GM19193 (cell line): ENCODE measurements around the gene INPP5A.

Experiments used
- POLR2A ChIP-seq: IDR thresholded peaks from 4 replicates; pipeline ENCODE4 v1.6.1; 2011; ENCODE audit not compliant: insufficient read depth, insufficient read length; ENCODE audit errors: extremely low read depth

Gene INPP5A, protein sequence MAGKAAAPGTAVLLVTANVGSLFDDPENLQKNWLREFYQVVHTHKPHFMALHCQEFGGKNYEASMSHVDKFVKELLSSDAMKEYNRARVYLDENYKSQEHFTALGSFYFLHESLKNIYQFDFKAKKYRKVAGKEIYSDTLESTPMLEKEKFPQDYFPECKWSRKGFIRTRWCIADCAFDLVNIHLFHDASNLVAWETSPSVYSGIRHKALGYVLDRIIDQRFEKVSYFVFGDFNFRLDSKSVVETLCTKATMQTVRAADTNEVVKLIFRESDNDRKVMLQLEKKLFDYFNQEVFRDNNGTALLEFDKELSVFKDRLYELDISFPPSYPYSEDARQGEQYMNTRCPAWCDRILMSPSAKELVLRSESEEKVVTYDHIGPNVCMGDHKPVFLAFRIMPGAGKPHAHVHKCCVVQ

DNA sequence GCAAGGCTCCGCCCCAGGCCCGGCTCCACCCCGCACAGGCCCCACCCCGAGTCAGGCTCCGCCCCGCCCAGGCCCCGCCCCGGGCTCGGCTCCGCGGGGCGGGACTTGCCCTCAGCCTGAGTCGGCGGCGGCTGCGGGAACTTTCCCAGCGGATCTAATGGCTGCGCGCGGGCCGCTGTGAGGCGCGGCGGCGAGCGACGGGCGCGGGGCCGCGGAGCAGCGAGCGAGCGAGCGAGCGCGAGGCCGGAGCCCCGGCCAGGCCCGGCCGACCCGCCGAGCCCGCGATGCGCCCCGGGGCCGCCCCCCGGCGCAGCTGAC lies at the start of gene INPP5A:
Gene INPP5A, plus strand, starts transcription at position 104 of the 318 bp plus-strand sequence. CDS start 310 bp downstream, outside the sequence.
- TF ChIP-seq POLR2A, result peak; percentile 63

DNA sequence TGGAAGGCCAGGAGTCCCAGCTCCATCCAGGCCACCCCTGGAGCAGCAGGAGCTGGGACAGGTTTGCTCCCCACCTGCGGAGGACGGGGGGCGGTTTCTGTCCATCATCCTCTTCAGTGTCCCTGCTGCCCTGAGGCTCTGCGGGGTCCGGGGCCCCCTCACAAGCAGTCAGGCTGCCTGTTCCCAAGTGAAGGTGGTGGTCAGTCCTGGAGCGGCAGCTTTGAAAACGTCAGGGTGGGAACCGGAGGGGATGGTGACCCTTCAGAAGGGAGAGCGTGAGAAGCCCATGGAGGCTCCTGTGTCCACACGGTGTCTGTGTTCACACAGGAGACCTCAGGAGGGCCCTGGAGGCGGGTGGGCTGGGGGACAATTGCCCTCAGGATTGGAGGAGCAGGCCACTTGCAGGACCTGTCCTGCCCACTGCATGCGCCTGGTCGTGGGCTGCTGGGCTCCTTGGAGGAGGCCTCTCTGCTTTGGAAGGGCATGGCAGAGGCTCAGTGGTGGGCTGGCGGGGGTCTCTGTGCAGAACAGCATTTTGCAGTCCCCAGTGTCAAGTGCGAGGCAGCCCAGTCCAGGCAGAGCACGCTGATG lies 49.3 kb upstream of the INPP5A start:
- no peak for TF ChIP-seq POLR2A

DNA sequence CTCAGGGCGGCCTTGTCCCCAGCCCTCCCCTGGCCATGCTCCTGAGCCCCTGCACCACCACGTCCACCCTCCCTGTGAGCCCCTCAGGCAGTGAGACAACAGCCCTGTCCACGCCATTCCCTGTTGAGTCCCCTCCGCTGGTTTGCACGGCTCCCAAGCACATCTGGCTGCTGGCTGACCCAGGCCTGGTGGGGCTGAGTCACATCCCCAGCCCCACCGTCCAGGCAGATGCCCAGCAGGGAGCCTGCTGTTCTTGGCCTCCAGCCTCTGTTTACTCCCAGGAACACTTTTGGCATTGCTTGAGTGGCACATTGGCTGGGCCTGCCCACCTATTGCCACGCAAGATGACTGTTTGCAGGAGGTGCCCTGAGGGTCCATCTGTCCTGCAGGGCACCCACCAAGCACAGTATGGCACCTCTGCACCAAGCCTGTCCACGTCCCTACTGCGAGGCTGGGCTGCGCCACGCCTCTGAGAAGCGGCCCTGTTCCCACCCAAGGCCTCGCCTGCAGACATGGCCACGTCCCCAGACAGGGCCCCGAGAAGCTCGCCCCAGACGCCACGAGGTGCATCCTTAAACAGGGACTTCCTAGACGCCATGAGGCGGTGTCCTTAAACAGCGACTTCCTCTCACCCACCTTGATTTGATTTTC lies 48.4 kb upstream of the INPP5A start:
- TF ChIP-seq POLR2A, result no peak

DNA sequence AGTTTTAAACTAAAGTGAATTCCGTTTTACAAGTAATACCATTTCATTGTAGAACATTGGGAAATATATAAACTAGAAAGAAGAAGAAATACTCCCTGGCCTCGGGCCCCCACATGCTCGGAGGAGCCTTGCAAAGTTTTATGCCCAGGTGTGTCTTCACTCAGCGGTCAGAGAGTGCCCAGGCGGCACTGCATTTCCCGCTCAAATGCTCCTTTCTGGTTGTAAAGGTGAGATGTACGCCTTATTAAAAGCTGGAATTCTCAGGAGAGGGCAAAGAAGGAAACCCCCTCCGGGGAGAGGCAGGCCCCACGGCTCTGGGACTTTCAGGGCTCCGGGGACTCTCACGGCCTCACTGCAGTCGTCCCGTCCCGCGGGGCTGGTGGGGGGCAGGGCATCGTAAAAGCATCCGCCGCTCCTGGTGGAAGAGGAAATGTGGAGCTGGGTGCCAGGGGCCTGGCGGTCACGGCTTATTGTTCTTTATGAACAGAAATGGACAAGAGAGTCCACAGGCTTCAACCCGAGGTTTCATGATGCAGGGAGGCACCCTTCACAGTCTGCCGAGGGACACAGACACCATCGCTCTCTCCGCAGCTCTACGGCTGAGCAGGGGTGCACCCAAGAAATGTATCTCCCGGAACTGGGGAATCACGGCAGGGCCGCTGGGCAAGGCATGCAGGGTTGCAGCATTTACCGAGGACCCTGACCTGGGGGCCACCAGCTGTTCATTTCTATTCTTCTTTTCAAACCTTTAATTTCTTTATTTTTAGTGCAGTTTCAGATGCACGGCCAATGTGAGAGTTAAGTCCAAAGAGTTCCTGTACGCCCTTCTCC lies 47.7 kb upstream of the INPP5A start:
- no peak for TF ChIP-seq POLR2A

DNA sequence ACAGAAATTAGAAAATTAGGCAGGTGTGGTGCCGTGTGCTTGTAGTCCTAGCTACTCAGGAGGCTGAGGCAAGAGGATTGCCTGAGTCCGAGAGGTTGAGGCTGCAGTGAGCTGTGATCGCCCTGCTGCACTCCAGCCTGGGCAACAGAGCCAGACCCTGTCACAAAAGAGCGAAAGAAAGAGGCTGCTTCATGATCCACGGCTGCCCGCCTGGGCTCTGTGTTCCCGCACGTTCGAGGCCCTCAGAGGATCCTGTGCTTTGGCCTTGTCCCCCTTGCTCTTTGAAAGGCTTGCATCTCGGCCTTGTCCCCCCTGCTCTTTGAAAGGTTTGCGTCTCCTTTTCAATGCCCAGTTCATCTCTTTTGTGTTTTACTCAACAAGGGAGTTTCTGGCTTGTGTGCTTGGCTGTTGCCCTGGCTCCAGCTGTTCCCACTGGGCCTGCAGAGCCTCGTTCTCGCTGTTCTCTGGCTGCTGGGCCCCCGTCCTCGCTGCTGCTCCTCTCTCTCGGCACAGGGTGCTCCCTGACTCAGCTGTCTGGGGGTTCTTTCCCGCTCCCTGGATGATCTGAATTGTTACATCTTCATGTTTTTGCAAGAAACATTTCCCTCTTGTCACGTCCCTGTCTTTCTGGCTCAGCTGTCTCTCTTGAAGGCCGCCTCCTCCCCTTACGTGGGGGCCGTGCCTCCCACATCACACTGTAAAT lies 45.1 kb upstream of the INPP5A start:
- TF ChIP-seq POLR2A, result no peak

DNA sequence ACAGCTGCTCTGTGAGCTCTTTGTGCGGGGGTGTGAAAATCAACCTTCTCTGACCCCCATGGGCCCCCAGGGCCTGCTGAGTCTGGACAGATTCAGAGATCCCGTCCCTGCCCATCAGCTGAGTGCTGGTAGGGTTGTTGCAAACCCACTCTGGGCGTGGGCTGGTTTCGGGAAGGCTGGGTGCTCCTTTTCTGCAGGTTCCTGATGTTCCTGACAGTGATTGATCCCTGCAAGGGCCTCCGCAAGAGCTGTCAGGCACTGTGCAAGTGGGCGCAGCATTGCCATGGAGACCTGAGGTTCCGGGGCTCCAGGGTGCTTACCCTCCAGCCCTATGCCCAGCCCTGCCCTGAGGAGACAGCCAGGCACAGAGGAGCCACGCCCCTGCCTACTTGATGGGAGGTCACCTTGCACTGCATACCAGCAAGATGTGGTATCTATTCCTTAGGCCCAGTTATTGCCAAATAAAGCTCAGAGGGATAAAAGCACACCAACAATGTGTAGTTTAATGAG lies 44.3 kb upstream of the INPP5A start:
- TF ChIP-seq POLR2A, result no peak

DNA sequence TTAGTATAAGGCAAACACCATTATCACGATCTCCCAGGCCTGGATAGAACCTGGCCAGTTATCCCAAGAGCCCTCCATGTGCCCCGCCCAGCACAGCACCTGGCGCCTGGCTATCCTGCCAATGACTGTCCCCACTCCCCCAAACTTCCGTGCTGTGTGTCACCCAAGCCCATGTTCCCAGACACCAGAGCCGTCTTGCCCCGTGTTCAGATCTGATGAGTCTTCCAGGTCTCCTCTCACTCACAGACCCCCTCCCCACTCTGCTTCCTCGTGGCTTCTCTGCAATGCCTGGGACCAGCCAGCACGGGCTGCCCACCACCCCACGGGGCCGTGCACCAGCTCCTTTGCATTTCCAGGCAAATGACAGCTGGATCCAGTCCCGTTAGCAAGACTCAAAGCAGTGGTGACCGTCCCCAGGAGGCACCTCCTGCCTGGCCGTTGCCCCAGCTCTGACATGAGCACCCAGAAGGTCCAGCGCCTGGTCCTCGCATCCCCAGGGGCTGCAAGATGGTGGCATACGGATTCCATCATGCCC lies 43.8 kb upstream of the INPP5A start:
- no peak for TF ChIP-seq POLR2A

DNA sequence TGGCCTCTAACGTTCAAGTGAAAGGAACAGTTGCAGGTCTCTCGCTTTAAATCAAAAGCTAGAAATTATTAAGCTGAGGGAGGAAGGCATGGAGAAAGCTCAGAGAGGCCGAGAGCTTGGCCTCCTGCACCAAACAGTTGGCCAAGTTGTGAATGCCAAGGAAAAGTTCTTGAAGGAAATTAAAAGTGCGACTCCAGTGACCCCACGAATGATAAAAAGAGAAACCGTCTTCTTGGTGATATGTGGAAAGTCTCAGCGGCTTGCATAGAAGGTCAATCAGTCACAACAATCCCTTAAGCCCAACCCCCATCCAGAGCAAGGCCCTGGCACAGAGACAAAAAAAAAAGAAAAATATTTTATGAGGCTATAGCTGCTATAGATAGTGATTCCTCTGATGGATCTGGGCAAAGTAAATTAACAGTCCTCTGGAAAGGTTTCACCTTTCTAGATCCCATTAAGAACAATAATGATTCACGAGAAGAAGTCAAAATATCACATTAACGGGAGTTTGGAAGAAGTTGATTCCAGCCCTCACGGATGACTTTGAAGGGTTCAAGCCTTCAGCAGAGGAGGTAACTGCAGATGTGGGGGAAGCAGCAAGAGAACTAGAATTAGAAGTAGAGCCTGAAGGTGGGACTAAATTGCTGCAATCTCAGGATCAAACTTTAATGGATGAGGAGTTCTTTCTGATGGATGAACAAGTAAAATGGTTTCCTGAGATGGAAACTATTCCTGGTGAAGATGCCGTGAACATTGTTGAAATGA lies 42.5 kb upstream of the INPP5A start:
- TF ChIP-seq POLR2A, result no peak

DNA sequence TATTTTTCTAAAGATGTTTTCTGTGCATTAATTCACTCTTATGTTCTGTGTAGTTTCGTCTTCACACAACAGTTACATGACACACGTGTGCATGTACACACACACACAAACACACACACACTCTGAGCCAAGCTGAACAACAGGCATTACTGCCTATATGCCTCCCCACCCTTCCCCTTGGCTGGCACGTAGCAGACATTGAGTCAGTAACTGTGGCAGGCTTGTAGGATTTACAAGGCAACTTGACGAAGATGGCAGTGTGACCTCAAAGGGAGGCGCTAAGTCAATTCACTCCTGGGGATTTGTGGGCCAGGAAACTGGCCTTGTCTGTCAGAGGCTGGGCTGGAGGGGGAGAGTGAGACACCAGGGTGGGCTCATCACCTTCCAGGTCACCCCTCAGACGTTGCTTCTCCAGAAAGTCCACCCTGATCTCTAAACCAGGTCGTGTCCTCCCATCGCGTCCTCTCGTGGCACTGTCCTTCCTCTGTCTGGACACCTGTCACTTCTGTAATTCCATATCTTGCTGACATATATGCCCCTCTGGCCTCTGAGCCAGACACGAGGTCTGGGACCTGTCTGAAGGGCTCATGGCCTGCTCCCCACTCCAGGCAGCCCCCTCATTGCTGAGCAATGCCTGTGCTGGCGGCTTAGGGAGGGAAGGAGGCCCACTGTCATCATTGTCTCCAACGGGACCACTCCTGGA lies 41.1 kb upstream of the INPP5A start:
- no peak for TF ChIP-seq POLR2A

DNA sequence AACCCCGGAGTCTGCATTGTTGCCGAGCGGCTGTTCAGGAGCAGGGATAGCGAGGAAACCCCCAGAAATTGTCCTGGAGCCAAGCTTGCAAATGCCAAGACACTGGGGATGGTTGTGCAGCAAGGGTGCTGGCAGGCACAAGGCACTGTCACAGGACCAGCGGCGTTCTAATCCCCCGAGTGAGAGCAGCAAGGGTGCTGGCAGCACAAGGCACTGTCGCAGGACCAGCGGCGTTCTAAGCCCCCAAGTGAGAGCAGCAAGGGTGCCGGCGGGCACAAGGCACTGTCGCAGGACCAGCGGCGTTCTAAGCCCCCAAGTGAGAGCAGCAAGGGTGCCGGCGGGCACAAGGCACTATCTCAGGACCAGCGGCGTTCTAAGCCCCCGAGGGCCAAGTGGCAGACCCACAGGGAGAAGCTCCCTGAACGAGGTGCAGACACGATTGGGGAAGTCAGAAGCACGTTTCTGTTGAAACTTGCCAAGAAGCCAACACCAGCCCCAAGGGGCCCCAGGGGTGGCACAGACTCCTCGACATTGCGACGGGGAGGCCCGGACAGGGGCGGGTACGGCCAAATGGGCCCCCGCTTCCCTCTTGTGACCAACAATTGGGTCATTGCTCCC lies 40.4 kb upstream of the INPP5A start:
- no peak for TF ChIP-seq POLR2A

DNA sequence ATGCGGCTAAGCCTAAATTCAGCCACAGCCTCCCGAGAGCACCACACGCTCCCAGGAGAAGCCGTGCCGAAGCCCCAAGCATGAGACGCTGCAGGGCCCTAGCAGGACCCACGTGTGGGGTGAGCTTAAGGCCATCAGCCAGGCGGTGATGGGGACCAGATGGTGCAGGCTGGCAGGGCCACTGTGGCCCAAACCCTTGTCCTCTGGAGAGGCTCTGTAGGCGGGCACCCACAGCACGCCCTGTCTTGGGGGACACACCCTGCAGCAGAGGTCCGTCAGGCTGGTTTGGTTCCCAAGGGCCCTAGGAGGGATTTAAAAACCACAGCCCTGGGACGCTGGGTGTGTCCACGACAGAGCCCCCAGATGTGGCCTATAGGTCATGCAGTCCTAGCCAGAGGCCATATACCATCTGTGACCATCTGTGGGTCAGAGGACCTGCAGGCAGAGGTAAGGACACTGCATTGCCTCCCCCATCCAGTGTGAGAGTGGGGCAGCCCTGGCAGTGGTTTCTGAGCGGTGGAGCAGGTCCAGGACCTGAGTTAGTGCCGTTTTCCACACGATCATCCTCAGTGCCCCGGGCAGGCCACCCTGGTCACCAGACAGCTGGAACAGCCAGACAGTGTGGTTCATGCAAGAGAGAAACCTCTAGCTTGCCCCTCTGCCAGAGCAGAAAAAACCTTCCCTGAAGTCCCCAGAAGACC lies 39.6 kb upstream of the INPP5A start:
- no peak for TF ChIP-seq POLR2A
